CD4-positive, alpha-beta T cell (primary cell): ENCODE data around the gene THAP6. TPM values are rescaled to one million over a fixed set of nuclear protein-coding genes. Genes with fewer than 3 reads are reported as not detected.
A peak's percentile ranks its signal among the peaks of the same experiment; 100 is the strongest.

ENCODE experiments used
- ATAC-seq: fragments of 200-7000 bp; cut with Tn5 transposase; one replicate; pipeline ENCODE4 v1.10.0; 2022; ENCODE audit warnings: mild to moderate bottlenecking; ENCODE audit not compliant: poor library complexity
- CTCF ChIA-PET: fragments of 350-600 bp; sonication (Branson Sonifier 250); formaldehyde crosslinking; loops from one replicate; lab custom pipeline; 2021; ENCODE audit warnings: antibody characterized with exemption, inconsistent platforms; lab: Charles Lee
- POLR2A ChIA-PET: fragments of 350-600 bp; sonication (Branson Sonifier 250); formaldehyde crosslinking; loops from one replicate; lab custom pipeline; 2021; ENCODE audit warnings: antibody characterized with exemption, inconsistent platforms; lab: Charles Lee
- DNase-seq, 14 experiments: peaks; one replicate each; pipeline ENCODE4 v3.0.0-alpha.2; 2013 to 2020; ENCODE audit warnings: mixed read lengths in 2 of 14
- H3K27ac ChIP-seq, 2 donors: one replicate each; pipeline versions ENCODE4 v1.5.1 to v1.7.0; 2013; ENCODE audit warnings: low read length in 2 of 2, low read depth in 1 of 2, mild to moderate bottlenecking in 1 of 2
- H3K27me3 ChIP-seq, 2 experiments: 1 replicate in 1 of 2; 2 replicates in 1 of 2; pipeline versions ENCODE4 v1.6.1 to v1.7.0; 2013; ENCODE audit warnings: low read length in 2 of 2, control low read depth in 1 of 2, mild to moderate bottlenecking in 1 of 2, moderate library complexity in 1 of 2; ENCODE audit not compliant: insufficient read depth in 2 of 2, control insufficient read depth in 1 of 2
- H3K36me3 ChIP-seq: one replicate; pipeline ENCODE4 v1.6.1; 2013; ENCODE audit warnings: low read length, control low read depth; ENCODE audit not compliant: insufficient read depth
- H3K4me1 ChIP-seq: one replicate; pipeline ENCODE4 v1.6.1; 2013; ENCODE audit warnings: low read length, control low read depth; ENCODE audit not compliant: insufficient read depth
- H3K4me3 ChIP-seq: one replicate; pipeline ENCODE4 v1.5.1; 2013; ENCODE audit warnings: mild to moderate bottlenecking, low read length, moderate library complexity
- H3K9me3 ChIP-seq, 2 experiments: 1 replicate in 1 of 2; 2 replicates in 1 of 2; pipeline versions ENCODE4 v1.6.1 to v1.7.0; 2013; ENCODE audit warnings: low read length in 2 of 2, mild to moderate bottlenecking in 2 of 2, control low read depth in 1 of 2, moderate library complexity in 1 of 2; ENCODE audit not compliant: control insufficient read depth in 1 of 2, insufficient read depth in 1 of 2
- H3K27ac Mint-ChIP-seq: one replicate; pipeline ENCODE4 v1.8.0; 2020; ENCODE audit warnings: mixed read lengths
- H3K27me3 Mint-ChIP-seq: one replicate; pipeline ENCODE4 v1.8.0; 2021; ENCODE audit warnings: mixed read lengths
- H3K36me3 Mint-ChIP-seq: one replicate; pipeline ENCODE4 v1.8.0; 2021; ENCODE audit warnings: low read depth, mixed read lengths
- H3K4me1 Mint-ChIP-seq: one replicate; pipeline ENCODE4 v1.8.0; 2021; ENCODE audit warnings: low read depth, mixed read lengths
- H3K4me3 Mint-ChIP-seq: one replicate; pipeline ENCODE4 v1.8.0; 2020; ENCODE audit warnings: mild to moderate bottlenecking, mixed read lengths
- H3K9me3 Mint-ChIP-seq: one replicate; pipeline ENCODE4 v1.8.0; 2020; ENCODE audit warnings: mixed read lengths
- CTCF ChIP-seq: fragments of 200-600 bp; IDR thresholded peaks from one replicate; pipeline ENCODE4 v1.8.0; 2022; ENCODE audit warnings: antibody characterized with exemption, mild to moderate bottlenecking
- intact Hi-C, 2 experiments: fragments of 100-400 bp; cut with DNase I in 1 of 2; cut with micrococcal nuclease in 1 of 2; formaldehyde crosslinking; loops; one replicate each; pipeline versions ENCODE4 v1.15.1 to v1.9.0; 2023 to 2025; cut with DNase I, micrococcal nuclease
- total RNA-seq, 174 experiments: library from RNA in 2 of 174; stranded (reverse) in 2 of 174; gene quantifications; one replicate each; pipeline ENCODE4 v1.2.3 and lab custom pipeline; 2021 to 2026

Gene THAP6
- total RNA-seq, 2 experiments from 2014 or later, result 19.1 to 22.8 TPM

- Mint-ChIP-seq H3K27ac (peak overlapping the region; percentile 42), H3K4me3 (no peak overlapping the region), H3K36me3 (peaks cover 99% of the 10 kb centered on the region), H3K9me3 (no peaks in the 10 kb centered on the region), H3K4me1 (peaks cover 26% of the 10 kb centered on the region), H3K27me3 (no peaks in the 10 kb centered on the region)
- DNase-seq (no peak), ATAC-seq (no peak)
- Histone ChIP-seq H3K27me3 (no peaks in the 10 kb centered on the region), H3K36me3 (peaks cover 82% of the 10 kb centered on the region), H3K9me3 (no peaks in the 10 kb centered on the region), H3K4me1 (no peaks in the 10 kb centered on the region), H3K27ac (no peak overlapping the region), H3K4me3 (no peak overlapping the region)
- POLR2A ChIA-PET, result interaction anchor here (1.3 kb wide), 1 partner anchor 10 kb away, joined by 3 read pairs; no protein-coding TSS in a partner anchor
- CTCF ChIA-PET, result no interaction called here
- intact Hi-C loops, result no loop called here
- no peak for TF ChIP-seq CTCF
These were observed 10.8 kb downstream of the THAP6 start for GRCh38 chr4:75525086-75525485.

GRCh38 chr4:75525910-75526309 lies 11.6 kb downstream of the THAP6 start:
- no peak for DNase-seq
- no peaks in the 10 kb centered on the region for H3K9me3 ChIP-seq
- intact Hi-C loops, result no loop called here
- no peaks in the 10 kb centered on the region for H3K9me3 Mint-ChIP-seq
- H3K36me3 Mint-ChIP-seq, result peaks cover 99% of the 10 kb centered on the region
- no peak overlapping the region for H3K27ac Mint-ChIP-seq
- H3K36me3 ChIP-seq, result peaks cover 85% of the 10 kb centered on the region
- TF ChIP-seq CTCF, result no peak
- H3K4me1 Mint-ChIP-seq, result peaks cover 18% of the 10 kb centered on the region
- ChIA-PET CTCF (interaction anchor here (0.6 to 1.1 kb wide), 2 partner anchors 18 to 30 kb away, joined by 3 read pairs; no protein-coding TSS in a partner anchor), POLR2A (interaction anchor here (2.7 kb wide), 1 partner anchor 12 kb away, joined by 15 read pairs; the partner anchor contains the start of genes RCHY1 and THAP6)
- H3K27me3 ChIP-seq, result no peaks in the 10 kb centered on the region
- ATAC-seq, result no peak
- no peak overlapping the region for H3K27ac ChIP-seq
- H3K4me3 Mint-ChIP-seq, result no peak overlapping the region
- H3K27me3 Mint-ChIP-seq, result no peaks in the 10 kb centered on the region
- H3K4me3 ChIP-seq, result no peak overlapping the region
- no peaks in the 10 kb centered on the region for H3K4me1 ChIP-seq

GRCh38 chr4:75527482-75527881 lies 13.2 kb downstream of the THAP6 start:
- H3K9me3 Mint-ChIP-seq, result peaks cover 7% of the 10 kb centered on the region
- H3K4me1 ChIP-seq, result no peaks in the 10 kb centered on the region
- no peak overlapping the region for H3K4me3 ChIP-seq
- no peak for TF ChIP-seq CTCF
- CTCF ChIA-PET, result no interaction called here
- intact Hi-C loops, result no loop called here
- H3K36me3 ChIP-seq, result peaks cover 90% of the 10 kb centered on the region
- peaks cover 0 to 2% of the 10 kb centered on the region in 2 experiments for H3K9me3 ChIP-seq
- ATAC-seq (no peak), DNase-seq (no peak)
- no peaks in the 10 kb centered on the region for H3K27me3 ChIP-seq
- POLR2A ChIA-PET, result interaction anchor here (2.7 kb wide), 1 partner anchor 13 kb away, joined by 15 read pairs; the partner anchor contains the start of genes RCHY1 and THAP6
- no peak overlapping the region for H3K4me3 Mint-ChIP-seq
- H3K36me3 Mint-ChIP-seq, result peaks cover 99% of the 10 kb centered on the region
- H3K27ac ChIP-seq, result no peak overlapping the region
- no peak overlapping the region for H3K27ac Mint-ChIP-seq
- peaks cover 8% of the 10 kb centered on the region for H3K4me1 Mint-ChIP-seq
- no peaks in the 10 kb centered on the region for H3K27me3 Mint-ChIP-seq
